ACHN (cell line): ENCODE results near the gene DOCK1.
A peak's percentile ranks its signal among the peaks of the same experiment; 100 is the strongest.

Experiments
- DNase-seq: peaks from one replicate; pipeline ENCODE4 v3.0.0-alpha.2; 2015
- in situ Hi-C: cut with HindIII; loops from 2 replicates; pipeline ENCODE4 v1.10.0; 2017; ENCODE audit warnings: low sequenced_read_pairs, low pct_ligation_motif_present, low pct_unique_long_range_greater_than_20kb

The DOCK1 gene

GRCh38 chr10:127254276-127254675 is 349.0 kb downstream of the DOCK1 start:
- in situ Hi-C loops, result no loop called here
- no peak for DNase-seq

- DNase-seq, result no peak
These were observed 352.2 kb downstream of the DOCK1 start for GRCh38 chr10:127257395-127257794.

GRCh38 chr10:127259347-127259746 is 354.1 kb downstream of the DOCK1 start:
- no peak for DNase-seq
- in situ Hi-C loops, result no loop called here

More at GRCh38 chr10:127257395-127257794, 352.2 kb downstream of the DOCK1 start:
- in situ Hi-C loops, result no loop called here

- in situ Hi-C loops, result no loop called here
- no peak for DNase-seq
These were observed 357.4 kb downstream of the DOCK1 start for GRCh38 chr10:127262606-127263005.

GRCh38 chr10:127265288-127265687 is 360.1 kb downstream of the DOCK1 start:
- in situ Hi-C loops, result no loop called here
- no peak for DNase-seq

GRCh38 chr10:127266431-127266830 is 361.2 kb downstream of the DOCK1 start:
- no peak for DNase-seq
- in situ Hi-C loops, result no loop called here

- DNase-seq, result no peak
- in situ Hi-C loops, result no loop called here
These were observed 362.2 kb downstream of the DOCK1 start for GRCh38 chr10:127267442-127267841.

- in situ Hi-C loops, result no loop called here
- DNase-seq, result no peak
These were observed 366.8 kb downstream of the DOCK1 start for GRCh38 chr10:127272076-127272475.

- DNase-seq, result no peak
- in situ Hi-C loops, result no loop called here
These were observed 370.0 kb downstream of the DOCK1 start for GRCh38 chr10:127275272-127275671.

GRCh38 chr10:127275793-127276450 is 370.7 kb downstream of the DOCK1 start:
- DNase-seq, result no peak
- in situ Hi-C loops, result no loop called here

GRCh38 chr10:127276794-127277462 is 371.7 kb downstream of the DOCK1 start:
- no peak for DNase-seq

GRCh38 chr10:127278001-127278400 is 372.8 kb downstream of the DOCK1 start:
- DNase-seq, result peak; percentile 65
- in situ Hi-C loops, result no loop called here

More at GRCh38 chr10:127276794-127277462, 371.7 kb downstream of the DOCK1 start:
- in situ Hi-C loops, result no loop called here

GRCh38 chr10:127279334-127279774 is 374.1 kb downstream of the DOCK1 start:
- no peak for DNase-seq
- in situ Hi-C loops, result no loop called here

- in situ Hi-C loops, result no loop called here
- DNase-seq, result no peak
These were observed 375.2 kb downstream of the DOCK1 start for GRCh38 chr10:127280446-127280845.

- no peak for DNase-seq
- in situ Hi-C loops, result no loop called here
These were observed 377.8 kb downstream of the DOCK1 start for GRCh38 chr10:127283017-127283416.

- no peak for DNase-seq
- in situ Hi-C loops, result no loop called here
These were observed 378.3 kb downstream of the DOCK1 start for GRCh38 chr10:127283576-127283975.

- DNase-seq, result no peak
- in situ Hi-C loops, result no loop called here
These were observed 385.6 kb downstream of the DOCK1 start for GRCh38 chr10:127290850-127291249.

- in situ Hi-C loops, result no loop called here
- DNase-seq, result no peak
These were observed 386.1 kb downstream of the DOCK1 start for GRCh38 chr10:127291329-127291728.

- in situ Hi-C loops, result no loop called here
- DNase-seq, result no peak
These were observed 387.7 kb downstream of the DOCK1 start for GRCh38 chr10:127292888-127293287.

- in situ Hi-C loops, result no loop called here
- DNase-seq, result no peak
These were observed 388.4 kb downstream of the DOCK1 start for GRCh38 chr10:127293640-127294039.
